NCI-H524 treated with DMSO at 0.1 percent for 48 hours (cell line): ENCODE results near the gene PPP3CB.

Experiments
- DNase-seq: peaks from one replicate; lab custom pipeline; 2025; lab: John Stamatoyannopoulos, UW

The PPP3CB gene

DNA sequence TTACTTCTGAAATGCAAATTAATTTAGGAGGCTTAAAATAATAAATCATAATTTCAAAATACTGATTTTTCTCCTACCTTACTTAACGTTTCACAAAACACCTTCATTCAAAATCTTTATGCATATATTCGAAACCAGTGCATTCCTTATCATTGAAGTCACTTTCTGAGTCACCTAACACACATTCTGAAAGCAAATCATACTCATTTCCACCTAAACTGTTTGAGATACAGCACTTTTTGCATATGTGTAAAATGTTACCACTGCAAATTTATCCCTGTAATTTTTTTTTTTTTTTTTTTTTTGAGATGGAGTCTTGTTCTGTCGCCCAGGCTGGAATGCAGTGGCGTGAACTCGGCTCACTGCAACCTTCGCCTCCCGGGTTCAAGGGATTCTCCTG, 15.7 kb downstream of the PPP3CB start:
- no peak for DNase-seq

DNA sequence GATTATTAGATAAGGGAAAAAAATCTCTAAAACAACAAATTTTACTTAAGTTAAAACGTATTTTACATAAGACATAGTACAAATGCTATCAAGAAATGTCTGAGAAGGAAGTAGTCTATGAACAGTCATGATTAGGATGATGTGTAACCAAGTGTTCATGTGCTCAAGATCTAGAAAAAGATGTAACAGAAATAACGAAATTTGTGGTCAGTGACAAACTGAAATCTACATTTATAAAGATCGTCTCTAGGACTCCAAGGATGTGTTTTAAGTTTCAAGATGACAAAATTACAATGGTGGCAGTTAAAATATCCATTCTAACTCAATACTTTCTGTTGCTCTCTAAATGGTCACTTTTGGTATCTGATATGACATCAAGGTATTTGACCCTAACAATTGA, 17.2 kb downstream of the PPP3CB start:
- no peak for DNase-seq

DNA sequence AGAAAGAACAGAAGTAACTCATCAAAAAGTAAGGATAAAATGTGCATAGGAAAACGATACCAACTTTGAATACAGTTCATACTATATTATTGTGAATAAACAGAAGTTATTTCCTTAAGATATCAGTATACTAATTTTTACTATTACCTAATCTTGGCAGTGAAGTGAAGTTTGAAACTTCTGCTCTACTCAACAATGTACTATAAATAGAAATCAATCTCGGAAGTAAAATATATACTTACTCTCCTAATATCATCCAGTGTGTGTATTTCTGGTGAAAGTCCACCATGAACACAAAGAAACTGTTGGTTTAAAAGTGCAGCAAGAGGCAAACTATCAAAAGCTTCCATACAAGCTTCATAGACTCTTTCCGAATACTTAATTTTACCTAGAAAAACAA, 24.6 kb downstream of the PPP3CB start:
- no peak for DNase-seq

- DNase-seq, result no peak
Observed at GRCh38 chr10:73469579-73469978, 26.2 kb downstream of the PPP3CB start.

DNA sequence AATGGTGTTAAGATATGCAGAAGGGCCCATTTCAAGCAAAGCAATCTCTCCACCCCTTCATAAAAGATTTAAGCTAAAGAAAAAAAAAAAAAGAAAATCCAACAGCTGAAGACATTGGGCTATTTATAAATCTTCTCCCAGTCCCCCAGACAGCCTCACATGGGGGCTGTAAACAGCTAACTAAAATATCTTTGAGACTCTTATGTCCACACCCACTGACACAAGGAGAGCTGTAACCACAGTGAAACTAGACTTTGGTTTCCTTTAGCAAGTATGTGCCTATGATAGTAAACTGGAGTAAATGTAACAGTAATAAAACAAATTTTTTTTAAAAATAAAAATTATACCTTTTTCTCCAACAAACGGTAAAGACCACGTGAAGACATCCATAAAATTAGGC, 28.6 kb downstream of the PPP3CB start:
- DNase-seq, result no peak

DNA sequence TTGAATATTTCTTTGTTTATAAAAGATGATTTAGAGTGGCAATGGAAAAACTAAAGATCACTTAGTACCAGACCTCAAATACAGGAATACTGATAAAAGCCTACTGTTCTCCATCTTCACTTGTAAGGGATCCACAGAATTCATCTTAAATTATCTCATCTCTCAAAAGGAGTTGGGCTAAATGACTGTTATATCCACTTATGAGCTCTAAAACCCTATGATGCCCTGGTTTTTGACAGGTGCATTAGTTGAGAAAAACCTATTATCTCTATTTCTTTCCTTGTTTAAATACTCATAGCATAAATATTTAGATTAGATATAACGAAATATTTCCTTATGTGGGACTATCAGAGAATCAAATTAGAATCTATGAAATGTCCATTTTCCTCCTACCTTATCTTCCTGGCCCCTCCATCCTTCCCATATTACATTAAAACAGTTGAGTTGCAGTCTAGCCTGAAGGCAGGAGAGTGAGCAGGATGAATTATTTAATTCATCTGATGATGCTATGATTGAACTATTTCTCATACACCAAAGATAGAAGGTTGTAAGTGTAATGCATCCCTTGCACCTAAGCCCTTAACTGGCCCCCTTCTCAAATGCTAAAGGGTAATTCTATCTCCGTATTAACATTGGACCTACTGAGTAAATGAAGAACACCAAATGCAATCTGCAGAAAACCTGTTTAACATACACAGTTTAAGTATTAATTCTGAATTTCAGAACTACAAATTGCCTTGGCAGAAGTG, 29.7 kb downstream of the PPP3CB start:
- no peak for DNase-seq

DNA sequence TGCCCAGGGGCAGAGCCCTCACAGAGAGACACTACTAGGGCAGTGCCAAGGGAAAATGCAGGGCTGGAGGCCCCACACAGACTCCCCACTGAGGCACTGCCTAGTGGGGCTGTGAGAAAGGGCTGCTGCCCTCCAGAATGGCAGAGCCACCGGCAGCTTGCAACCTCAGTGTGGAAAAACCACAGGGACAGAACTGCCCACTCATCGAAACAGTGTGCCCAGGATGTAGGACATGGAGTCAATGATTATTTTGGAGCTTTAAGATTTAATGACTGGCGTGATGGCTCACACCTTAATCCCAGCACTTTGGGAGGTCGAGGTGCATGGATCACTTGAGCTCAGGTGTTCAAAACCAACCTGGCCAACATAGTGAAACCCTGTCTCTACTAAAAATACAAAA, 34.9 kb downstream of the PPP3CB start:
- DNase-seq, result no peak

- DNase-seq, result no peak
Observed at GRCh38 chr10:73459683-73460314, 36.0 kb downstream of the PPP3CB start.

- DNase-seq, result no peak
Observed at GRCh38 chr10:73456187-73456890, 39.5 kb downstream of the PPP3CB start.

GRCh38 chr10:73449113-73449512, 46.7 kb downstream of the PPP3CB start:
- DNase-seq, result no peak

- DNase-seq, result no peak
Observed at GRCh38 chr10:73448384-73448783, 47.4 kb downstream of the PPP3CB start.

- no peak for DNase-seq
Observed at GRCh38 chr10:73446926-73447325, 48.9 kb downstream of the PPP3CB start.

- no peak for DNase-seq
Observed at GRCh38 chr10:73444457-73444856, 51.4 kb downstream of the PPP3CB start.

GRCh38 chr10:73439605-73440312, 56.1 kb downstream of the PPP3CB start:
- no peak for DNase-seq

DNA sequence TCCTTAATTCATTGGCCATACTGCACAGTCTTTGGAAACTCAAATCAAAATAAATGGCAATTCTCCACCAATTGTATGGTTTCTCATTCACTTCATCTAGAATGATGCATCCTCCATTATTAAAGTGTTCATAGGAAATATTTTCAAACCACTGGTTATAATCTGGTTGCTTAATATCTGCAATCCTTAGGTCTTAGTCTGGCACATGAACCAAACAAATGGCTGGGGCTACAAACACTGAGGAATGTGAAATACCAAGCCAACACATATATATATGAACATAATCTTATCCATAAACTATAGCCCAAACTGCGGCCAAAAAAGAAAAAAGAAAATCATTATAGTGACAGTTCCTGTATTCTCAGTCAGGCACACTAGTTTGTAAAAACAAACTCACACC, 56.8 kb downstream of the PPP3CB start:
- no peak for DNase-seq

GRCh38 chr10:73433538-73433867, 62.3 kb downstream of the PPP3CB start, which contains the start of gene MSS51:
TSS of gene MSS51 (minus strand) at chr10:73433561. CDS start at chr10:73428284, 5,277 bp downstream.
- no peak for DNase-seq

GRCh38 chr10:73432646-73433537, 62.9 kb downstream of the PPP3CB start:
- DNase-seq, result no peak

DNA sequence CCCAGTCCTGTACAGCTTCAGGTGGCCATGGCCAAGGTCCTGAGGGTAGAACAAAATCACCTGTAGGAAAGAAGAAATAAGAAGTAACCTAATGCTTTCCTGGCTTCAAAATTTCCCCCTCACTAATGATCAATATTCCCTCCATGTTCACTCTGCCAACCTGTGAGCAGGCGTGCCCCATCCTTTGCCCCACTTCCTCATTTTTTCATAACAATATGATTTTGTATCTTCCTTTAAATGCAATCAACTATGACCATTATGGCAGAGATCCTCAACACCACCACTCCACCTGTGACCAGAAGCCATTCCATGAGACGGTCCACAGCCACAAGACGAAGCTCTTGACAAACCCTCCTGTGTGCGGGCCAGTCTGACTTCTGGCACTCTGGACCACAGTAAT, 69.5 kb downstream of the PPP3CB start:
- DNase-seq, result no peak

- no peak for DNase-seq
Observed at GRCh38 chr10:73424478-73424877, 71.3 kb downstream of the PPP3CB start.

GRCh38 chr10:73423309-73423708, 72.5 kb downstream of the PPP3CB start:
- DNase-seq, result no peak

GRCh38 chr10:73416571-73416970, 79.3 kb downstream of the PPP3CB start:
- DNase-seq, result no peak
